ENCODE data around the gene SLC6A19.
A peak's percentile ranks its signal among the peaks of the same experiment; 100 is the strongest.

Gene SLC6A19

GRCh38 chr5:1166370-1166769, 35.0 kb upstream of the SLC6A19 start:
- DNase-seq (ENCODE audit: low spot score), result no peak

GRCh38 chr5:1167361-1167727, 34.1 kb upstream of the SLC6A19 start:
- no peak for DNase-seq (ENCODE audit: low spot score)

- peak; percentile 66 for DNase-seq (ENCODE audit: low spot score)
These were observed 33.4 kb upstream of the SLC6A19 start for GRCh38 chr5:1167728-1168709.

- DNase-seq (ENCODE audit: low spot score), result no peak
These were observed 32.6 kb upstream of the SLC6A19 start for GRCh38 chr5:1168796-1169195.

GRCh38 chr5:1169211-1170115, 31.9 kb upstream of the SLC6A19 start:
- no peak for DNase-seq (ENCODE audit: low spot score)

- DNase-seq (ENCODE audit: low spot score), result no peak
These were observed 30.0 kb upstream of the SLC6A19 start for GRCh38 chr5:1171340-1171941.

- DNase-seq (ENCODE audit: low spot score), result no peak
These were observed 29.3 kb upstream of the SLC6A19 start for GRCh38 chr5:1172007-1172581.

- peak; percentile 22 for DNase-seq (ENCODE audit: low spot score)
These were observed 28.6 kb upstream of the SLC6A19 start for GRCh38 chr5:1172670-1173404.

- no peak for DNase-seq (ENCODE audit: low spot score)
These were observed 27.8 kb upstream of the SLC6A19 start for GRCh38 chr5:1173485-1174070.

GRCh38 chr5:1174122-1174936, 27.1 kb upstream of the SLC6A19 start:
- DNase-seq (ENCODE audit: low spot score), result peak; percentile 32

GRCh38 chr5:1175015-1175414, 26.4 kb upstream of the SLC6A19 start:
- DNase-seq (ENCODE audit: low spot score), result no peak

GRCh38 chr5:1175801-1176472, 25.5 kb upstream of the SLC6A19 start:
- DNase-seq (ENCODE audit: low spot score), result no peak

- no peak for DNase-seq (ENCODE audit: low spot score)
These were observed 24.7 kb upstream of the SLC6A19 start for GRCh38 chr5:1176473-1177391.

- DNase-seq (ENCODE audit: low spot score), result no peak
These were observed 23.4 kb upstream of the SLC6A19 start for GRCh38 chr5:1177826-1178528.

- DNase-seq (ENCODE audit: low spot score), result no peak
These were observed 22.6 kb upstream of the SLC6A19 start for GRCh38 chr5:1178529-1179382.

GRCh38 chr5:1179383-1179715, 22.0 kb upstream of the SLC6A19 start:
- no peak for DNase-seq (ENCODE audit: low spot score)

- no peak for DNase-seq (ENCODE audit: low spot score)
These were observed 21.3 kb upstream of the SLC6A19 start for GRCh38 chr5:1180096-1180495.

Measured in CD4-positive, alpha-beta T cell treated with Interleukin-15 for 4 hours (primary cell).